Stomach smooth muscle (tissue), 2 donors: ENCODE measurements around the gene DACH2.

Experiments
- H3K27ac ChIP-seq: one replicate; pipeline ENCODE4 v1.7.0; 2013; ENCODE audit warnings: mild to moderate bottlenecking, low read length, inconsistent platforms
- H3K27me3 ChIP-seq, 2 donors: one replicate each; pipeline ENCODE4 v1.7.0; 2013; ENCODE audit warnings: low read length in 2 of 2; ENCODE audit not compliant: insufficient read depth in 2 of 2, control insufficient read depth in 1 of 2
- H3K36me3 ChIP-seq, 2 donors: one replicate each; pipeline ENCODE4 v1.7.0; 2013; ENCODE audit warnings: low read length in 2 of 2; ENCODE audit not compliant: control insufficient read depth in 2 of 2, insufficient read depth in 2 of 2
- H3K4me1 ChIP-seq: one replicate; pipeline ENCODE4 v1.7.0; 2013; ENCODE audit warnings: low read length; ENCODE audit not compliant: control insufficient read depth, insufficient read depth
- H3K4me3 ChIP-seq, 2 donors: one replicate each; pipeline ENCODE4 v1.7.0; 2013; ENCODE audit warnings: low read length in 2 of 2
- H3K9ac ChIP-seq, 2 donors: one replicate each; pipeline ENCODE4 v1.7.0; 2013; ENCODE audit warnings: low read length in 2 of 2, mild to moderate bottlenecking in 1 of 2
- H3K9me3 ChIP-seq, 2 donors: one replicate each; pipeline ENCODE4 v1.7.0; 2013; ENCODE audit warnings: low read length in 2 of 2; ENCODE audit not compliant: control insufficient read depth in 2 of 2
- donor health status: healthy.
- donor health status: Pancreatic carcinoma.

DACH2 gene

GRCh38 chrX:86407371-86407770, 259.1 kb downstream of the DACH2 start:
- no peaks in the 10 kb centered on the region for H3K36me3 ChIP-seq
- no peaks in the 10 kb centered on the region for H3K4me1 ChIP-seq
- no peaks in the 10 kb centered on the region for H3K27me3 ChIP-seq
- H3K4me3 ChIP-seq = no peak overlapping the region
- H3K27ac ChIP-seq = no peak overlapping the region
- H3K9ac ChIP-seq = no peak overlapping the region
- H3K9me3 ChIP-seq = no peaks in the 10 kb centered on the region

DNA sequence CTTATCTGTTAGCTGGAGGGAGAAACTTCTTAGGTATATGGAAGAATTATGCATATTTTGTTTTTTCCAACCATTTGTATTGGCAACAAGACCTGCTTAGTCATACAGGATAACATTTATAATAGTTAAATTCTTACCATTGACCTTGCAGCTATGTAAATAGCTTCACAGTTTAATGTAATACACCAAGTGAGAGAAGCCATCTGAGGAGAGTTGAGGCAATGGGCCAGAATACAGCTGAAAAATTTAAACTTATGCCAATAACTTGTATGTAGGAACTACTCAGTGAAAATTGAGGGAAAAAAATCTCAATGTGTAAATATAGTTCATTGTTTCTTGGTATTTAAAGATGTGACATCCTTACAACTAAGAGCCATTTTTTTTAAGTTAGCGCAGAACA, 273.5 kb downstream of the DACH2 start:
- Histone ChIP-seq H3K9ac (no peak overlapping the region), H3K27me3 (no peaks in the 10 kb centered on the region), H3K4me3 (no peak overlapping the region), H3K4me1 (no peaks in the 10 kb centered on the region), H3K27ac (no peak overlapping the region), H3K9me3 (no peaks in the 10 kb centered on the region), H3K36me3 (no peaks in the 10 kb centered on the region)

DNA sequence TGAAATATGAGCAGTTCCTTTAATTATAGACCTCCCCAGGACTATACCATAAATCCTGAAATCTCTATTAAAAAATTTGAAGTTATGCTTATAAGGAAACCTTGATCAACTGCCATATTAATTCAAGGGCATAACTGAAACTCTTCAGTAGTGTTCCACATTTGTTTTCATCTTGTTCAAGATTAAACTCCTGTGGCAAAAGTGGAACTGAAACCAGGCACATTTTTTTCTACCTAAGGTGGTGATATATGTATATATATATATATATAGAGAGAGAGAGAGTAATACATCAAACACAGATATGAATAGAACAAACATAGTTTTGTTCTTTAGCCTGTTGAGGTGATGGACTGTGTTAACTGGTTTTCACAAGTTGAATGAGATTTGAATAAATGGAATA, 287.9 kb downstream of the DACH2 start:
- no peak overlapping the region for H3K9ac ChIP-seq
- H3K9me3 ChIP-seq = no peaks in the 10 kb centered on the region
- no peak overlapping the region for H3K27ac ChIP-seq
- H3K4me3 ChIP-seq = no peak overlapping the region
- no peaks in the 10 kb centered on the region for H3K36me3 ChIP-seq
- H3K27me3 ChIP-seq = no peaks in the 10 kb centered on the region
- H3K4me1 ChIP-seq = no peaks in the 10 kb centered on the region

- Histone ChIP-seq H3K27me3 (no peaks in the 10 kb centered on the region), H3K9ac (no peak overlapping the region), H3K36me3 (no peaks in the 10 kb centered on the region), H3K27ac (no peak overlapping the region), H3K4me3 (no peak overlapping the region), H3K4me1 (no peaks in the 10 kb centered on the region), H3K9me3 (no peaks in the 10 kb centered on the region)
These were observed 307.2 kb downstream of the DACH2 start for GRCh38 chrX:86455495-86455894.

DNA sequence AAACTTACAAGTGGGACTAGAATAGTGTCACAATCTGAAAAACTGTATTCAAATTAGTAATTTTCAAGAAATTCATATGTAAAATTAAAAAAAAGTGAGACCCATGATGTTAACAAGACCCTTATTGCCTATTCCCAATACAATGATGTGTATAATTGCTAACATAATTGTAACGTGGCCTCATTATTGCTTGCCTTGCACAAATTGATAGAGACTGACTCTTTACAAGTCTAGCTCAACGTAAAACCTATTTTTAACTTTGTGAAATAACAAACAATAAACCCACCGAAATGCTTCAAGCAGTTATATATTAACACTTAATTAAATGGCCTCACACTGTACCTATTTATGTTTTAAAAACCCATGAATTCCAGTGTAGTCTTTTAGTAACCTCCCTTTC, 312.5 kb downstream of the DACH2 start:
- Histone ChIP-seq H3K27ac (no peak overlapping the region), H3K36me3 (no peaks in the 10 kb centered on the region), H3K27me3 (no peaks in the 10 kb centered on the region), H3K9me3 (no peaks in the 10 kb centered on the region), H3K4me3 (no peak overlapping the region), H3K4me1 (no peaks in the 10 kb centered on the region), H3K9ac (no peak overlapping the region)

DNA sequence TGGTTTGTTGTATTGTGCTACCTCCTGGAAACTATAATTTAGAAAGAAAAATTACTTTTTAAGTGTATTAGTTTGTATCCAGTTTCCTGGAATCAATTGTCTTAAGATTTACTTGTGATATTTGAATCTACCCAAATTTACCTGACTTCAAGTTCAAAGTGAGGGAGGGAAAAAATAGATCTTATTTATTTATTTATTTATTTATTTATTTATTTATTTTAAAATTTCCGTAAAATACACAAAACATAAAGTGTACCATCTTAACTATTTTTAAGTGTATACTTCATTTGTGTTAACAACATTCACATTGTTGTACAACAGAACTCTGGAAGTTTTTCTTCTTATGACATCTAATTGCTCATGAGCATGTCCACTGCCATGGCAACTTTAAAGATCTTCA, 356.0 kb downstream of the DACH2 start:
- H3K36me3 ChIP-seq = no peaks in the 10 kb centered on the region
- no peak overlapping the region for H3K27ac ChIP-seq
- no peak overlapping the region for H3K9ac ChIP-seq
- H3K9me3 ChIP-seq = no peaks in the 10 kb centered on the region
- H3K27me3 ChIP-seq = peaks cover 0 to 3% of the 10 kb centered on the region in 2 donors
- no peak overlapping the region for H3K4me3 ChIP-seq
- no peaks in the 10 kb centered on the region for H3K4me1 ChIP-seq

DNA sequence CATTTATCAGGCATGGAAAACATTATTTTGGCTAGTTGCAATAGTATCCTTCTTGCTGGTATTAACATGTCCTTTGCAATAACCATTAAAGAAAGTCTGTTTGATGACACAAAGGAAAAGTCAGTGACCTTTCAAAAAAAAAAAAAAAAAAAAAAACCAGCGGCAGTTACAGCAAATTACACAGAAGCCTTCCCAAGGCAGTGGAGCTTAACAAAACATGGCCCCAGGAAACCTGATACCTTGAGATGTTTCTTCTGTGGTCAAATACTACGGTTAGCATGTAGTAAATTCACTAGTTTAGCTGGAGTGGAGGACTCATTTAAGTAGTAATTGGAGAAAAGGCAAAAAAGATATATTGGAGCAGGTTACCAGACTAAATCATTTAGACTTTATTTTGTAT, 359.1 kb downstream of the DACH2 start:
- Histone ChIP-seq H3K36me3 (no peaks in the 10 kb centered on the region), H3K4me3 (no peak overlapping the region), H3K4me1 (no peaks in the 10 kb centered on the region), H3K9ac (no peak overlapping the region), H3K27ac (no peak overlapping the region), H3K9me3 (no peaks in the 10 kb centered on the region), H3K27me3 (no peaks in the 10 kb centered on the region)

DNA sequence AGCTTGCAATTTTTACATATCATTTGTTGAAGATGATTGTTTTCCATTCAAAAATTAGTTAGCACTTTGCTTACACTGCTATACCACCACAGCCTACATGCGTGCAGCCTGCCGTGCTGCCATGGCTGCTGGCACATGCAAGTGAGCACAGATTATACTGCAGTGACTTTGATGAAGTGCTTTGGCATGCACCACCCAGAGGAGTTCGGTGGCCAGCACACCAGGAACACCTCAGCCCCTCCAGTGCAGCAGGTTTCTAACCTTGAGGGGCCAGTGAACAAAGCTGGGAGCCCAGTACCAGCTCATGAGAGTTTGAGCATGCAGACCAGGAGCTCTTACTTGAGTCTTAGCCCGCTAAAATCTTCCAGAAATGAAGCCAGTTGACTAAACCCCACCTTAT, 431.5 kb downstream of the DACH2 start:
- Histone ChIP-seq H3K27me3 (no peaks in the 10 kb centered on the region), H3K27ac (no peak overlapping the region), H3K9me3 (no peaks in the 10 kb centered on the region), H3K9ac (no peak overlapping the region), H3K4me1 (no peaks in the 10 kb centered on the region), H3K36me3 (no peaks in the 10 kb centered on the region), H3K4me3 (no peak overlapping the region)

DNA sequence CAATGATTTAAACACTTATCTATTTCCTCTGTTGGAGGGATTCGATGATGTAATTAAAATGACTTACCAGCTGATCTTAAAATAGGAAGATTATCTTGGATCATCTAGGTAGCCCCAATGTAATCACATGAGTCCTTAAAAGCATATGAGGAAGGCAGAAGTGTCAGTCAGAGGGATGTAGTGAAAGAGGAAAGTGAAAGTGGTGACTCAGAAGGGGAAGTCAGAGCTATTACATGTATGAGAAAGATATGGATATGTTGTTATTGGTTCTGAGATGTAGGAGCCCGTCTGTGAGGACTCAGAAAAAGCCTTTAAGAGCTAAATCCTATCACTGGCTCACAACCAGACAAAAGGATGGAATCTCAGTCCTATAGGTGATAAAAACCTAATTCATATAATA, 456.4 kb downstream of the DACH2 start:
- no peak overlapping the region for H3K27ac ChIP-seq
- H3K4me1 ChIP-seq = no peaks in the 10 kb centered on the region
- no peak overlapping the region for H3K9ac ChIP-seq
- H3K27me3 ChIP-seq = no peaks in the 10 kb centered on the region
- H3K4me3 ChIP-seq = no peak overlapping the region
- H3K36me3 ChIP-seq = no peaks in the 10 kb centered on the region
- H3K9me3 ChIP-seq = no peaks in the 10 kb centered on the region

DNA sequence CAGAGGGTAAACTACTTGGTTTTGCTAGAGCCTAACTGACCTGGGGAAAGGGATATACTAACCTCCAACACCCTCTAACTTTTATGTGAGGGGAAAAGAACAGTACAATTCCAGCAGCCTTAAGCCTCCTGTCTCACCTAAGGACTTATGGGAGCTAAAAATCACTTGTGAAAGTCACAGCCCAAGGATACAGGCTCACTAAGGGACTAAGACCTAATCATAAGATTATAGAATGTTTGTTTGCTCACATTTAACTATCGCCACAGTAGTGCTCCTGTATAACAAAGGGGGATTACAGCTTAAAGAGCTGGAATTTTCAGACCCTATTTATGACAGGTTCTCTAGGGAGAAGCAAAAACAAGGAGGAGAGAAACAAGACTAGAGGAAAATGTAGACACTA, 548.7 kb downstream of the DACH2 start:
- H3K27ac ChIP-seq = no peak overlapping the region
- no peaks in the 10 kb centered on the region for H3K9me3 ChIP-seq
- no peak overlapping the region for H3K9ac ChIP-seq
- H3K36me3 ChIP-seq = no peaks in the 10 kb centered on the region
- H3K27me3 ChIP-seq = no peaks in the 10 kb centered on the region
- no peaks in the 10 kb centered on the region for H3K4me1 ChIP-seq
- H3K4me3 ChIP-seq = no peak overlapping the region

GRCh38 chrX:86711531-86712180, 563.4 kb downstream of the DACH2 start:
- Histone ChIP-seq H3K9me3 (no peaks in the 10 kb centered on the region), H3K9ac (no peak overlapping the region)

More at GRCh38 chrX:86711531-86712180, 563.4 kb downstream of the DACH2 start:
- no peaks in the 10 kb centered on the region for H3K27me3 ChIP-seq
- no peak overlapping the region for H3K27ac ChIP-seq
- no peaks in the 10 kb centered on the region for H3K4me1 ChIP-seq
- H3K4me3 ChIP-seq = no peak overlapping the region
- no peaks in the 10 kb centered on the region for H3K36me3 ChIP-seq
